ENCODE results near the gene PDE1A.

GRCh38 chr2:182210669-182211068 lies 216.2 kb downstream of the PDE1A start:
- TF ChIP-seq EZH2 (IDR thresholded peaks at IDR 0.05; ENCODE audit: borderline replicate concordance) (no peak), CTCF (IDR thresholded peaks at IDR 0.05; ENCODE audit: poor library complexity) (no peak)
